K562 (cell line): ENCODE data around the gene MED17. TPM values are rescaled to one million over a fixed set of nuclear protein-coding genes. Genes with fewer than 3 reads are reported as not detected.
A peak's percentile ranks its signal among the peaks of the same experiment; 100 is the strongest.

Experiments used
- CEBPG ChIP-seq, 3 experiments: fragments of 200-800 bp in 1 of 3; sonication (Bioruptor generic) in 1 of 3; sonication (generic) in 1 of 3; formaldehyde crosslinking in 1 of 3; IDR thresholded peaks in 2 of 3; conservative IDR thresholded peaks in 1 of 3; 2 replicates each; pipeline versions ENCODE4 v1.6.1 to v1.8.0; 2016 to 2022; ENCODE audit warnings: missing compliant biosample characterization in 2 of 3, missing genetic modification characterization in 2 of 3, mild to moderate bottlenecking in 1 of 3, missing genetic modification reagents in 1 of 3
- CTCF ChIP-seq, 3 experiments: IDR thresholded peaks in 2 of 3; conservative IDR thresholded peaks in 1 of 3; 2 replicates each; pipeline ENCODE4 v1.5.1; 2011 to 2012; ENCODE audit warnings: low read length in 3 of 3, mild to moderate bottlenecking in 3 of 3, control low read depth in 2 of 3, improper control_type of control experiment in 1 of 3, inconsistent platforms in 1 of 3, low read depth in 1 of 3, mixed read lengths in 1 of 3, moderate library complexity in 1 of 3; ENCODE audit not compliant: insufficient read depth in 2 of 3
- E2F1 ChIP-seq: sonication (generic); formaldehyde crosslinking; IDR thresholded peaks from 2 replicates; pipeline ENCODE4 v1.8.1; 2023; ENCODE audit warnings: mild to moderate bottlenecking, missing genetic modification reagents, moderate library complexity
- ETV5 ChIP-seq: sonication (generic); formaldehyde crosslinking; IDR thresholded peaks from 2 replicates; pipeline ENCODE4 v1.4.0; 2020; ENCODE audit warnings: low read depth, mild to moderate bottlenecking, missing genetic modification reagents
- HCFC1 ChIP-seq: IDR thresholded peaks from 2 replicates; pipeline ENCODE4 v1.6.1; 2012; ENCODE audit warnings: low read depth, low read length, improper control_type of control experiment
- HDAC1 ChIP-seq, 2 experiments: fragments of 450-650 bp; IDR thresholded peaks; 2 replicates each; pipeline ENCODE4 v1.6.1; 2016 to 2017; ENCODE audit warnings: inconsistent platforms in 1 of 2, mild to moderate bottlenecking in 1 of 2, moderate library complexity in 1 of 2
- KAT7 ChIP-seq: sonication (generic); formaldehyde crosslinking; IDR thresholded peaks from 2 replicates; pipeline ENCODE4 v1.8.0; 2022; ENCODE audit warnings: missing genetic modification reagents, mild to moderate bottlenecking, borderline replicate concordance
- PRDM10 ChIP-seq: fragments of 450-650 bp; IDR thresholded peaks from 2 replicates; pipeline ENCODE4 v1.6.1; 2018; ENCODE audit not compliant: partially characterized antibody
- SMARCE1 ChIP-seq: fragments of 450-650 bp; IDR thresholded peaks from 2 replicates; pipeline ENCODE4 v1.7.1; 2016; ENCODE audit warnings: mild to moderate bottlenecking
- ZNF280B ChIP-seq: fragments of 250-450 bp; sonication (Bioruptor Pico); IDR thresholded peaks from 2 replicates; pipeline ENCODE4 v1.5.1; 2021; ENCODE audit warnings: mild to moderate bottlenecking
- ZNF395 ChIP-seq: fragments of 200-800 bp; sonication (Bioruptor generic); IDR thresholded peaks from 2 replicates; pipeline ENCODE4 v1.6.1; 2017; ENCODE audit warnings: missing genetic modification characterization, missing compliant biosample characterization
- ZNF445 ChIP-seq: fragments of 250-450 bp; sonication (Bioruptor Pico); IDR thresholded peaks from 2 replicates; pipeline ENCODE4 v1.4.0; 2020; ENCODE audit warnings: low read depth, mild to moderate bottlenecking, moderate library complexity
- ZNF639 ChIP-seq, 2 experiments: fragments of 200-800 bp in 1 of 2; sonication (Bioruptor generic) in 1 of 2; sonication (generic) in 1 of 2; formaldehyde crosslinking in 1 of 2; IDR thresholded peaks in 1 of 2; conservative IDR thresholded peaks in 1 of 2; 2 replicates each; pipeline versions ENCODE4 v1.5.0 to v1.6.1; 2016 to 2020; ENCODE audit warnings: missing compliant biosample characterization in 1 of 2, missing genetic modification characterization in 1 of 2, missing genetic modification reagents in 1 of 2
- ZSCAN29 ChIP-seq: fragments of 450-650 bp; IDR thresholded peaks from 2 replicates; pipeline ENCODE4 v1.6.1; 2017
- polyA plus RNA-seq, 8 experiments: library from polyadenylated mRNA; depleted of rRNA in 4 of 8; stranded (reverse) in 5 of 8; unstranded in 3 of 8; fragments of >200 nt; fragmentation: Nextera tagmentation in 2 of 8; fragmentation: Illumina TruSeq in 1 of 8; extraction: Ambion mirVana in 2 of 8; extraction: Trizol in 1 of 8; gene quantifications; 2 replicates each; pipeline versions ENCODE4 v1.2.1 to v1.2.3, GENCODE V29; 2011 to 2014; ENCODE audit warnings: inconsistent platforms in 1 of 8, missing spikeins in 1 of 8
- total RNA-seq, 7 experiments: library from RNA; depleted of rRNA in 6 of 7; stranded (reverse); fragments of >200 nt in 6 of 7; fragmentation: Illumina TruSeq in 2 of 7; extraction: Trizol in 2 of 7; gene quantifications; 2 replicates each; pipeline versions ENCODE4 v1.2.1 to v1.2.3, GENCODE V29; 2011 to 2021; ENCODE audit warnings: low replicate concordance in 1 of 7

MED17 gene
- total and polyA plus RNA-seq, 9 of the 15 experiments (the other 6 are each of a cell fraction or from before 2014, with no cell fraction given): 6.7 to 34.7 (median 26.8) TPM

DNA sequence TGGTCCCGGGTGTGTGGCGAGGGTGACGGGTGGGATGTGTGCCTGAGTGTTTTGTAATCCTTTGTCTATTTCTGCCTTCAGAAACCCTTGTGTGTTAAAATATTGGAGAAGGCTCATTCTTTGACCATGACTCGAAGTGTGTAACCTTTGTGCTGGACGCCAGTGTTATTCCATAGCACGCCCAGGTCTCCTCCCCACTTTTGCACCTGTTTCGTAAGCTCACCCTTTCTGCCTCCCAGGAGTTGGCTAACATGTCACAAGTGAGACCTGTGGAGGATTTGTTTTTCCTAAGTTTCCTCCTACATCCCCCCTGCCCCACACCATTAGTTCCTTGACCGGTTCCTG, 42.2 kb upstream of the MED17 start (continued):
- TF ChIP-seq PRDM10 (peak; percentile 84), SMARCE1 (0 out of 2 replicates have a peak, but pooled peaks have one; percentile 14), ZNF445 (CRISPR knock-in tag) (no peak), ETV5 (0 out of 2 replicates have a peak, but pooled peaks have one; percentile 45), CEBPG (CRISPR knock-in tag; IDR thresholded peaks at IDR 0.05) (0 out of 2 replicates have a peak, but pooled peaks have one; percentile 58), CEBPG (tag; conservative IDR thresholded peaks at IDR 0.05 in 1 of 2, IDR thresholded peaks at IDR 0.05 in 1 of 2) (peak; percentile 59 to 87), ZNF395 (CRISPR knock-in tag) (0 out of 2 replicates have a peak, but pooled peaks have one; percentile 1), ZNF280B (CRISPR knock-in tag) (no peak), KAT7 (CRISPR knock-in tag) (peak; percentile 77; the same call in 1 of the 2 replicates), HDAC1 (IDR thresholded peaks at IDR 0.05) (peak in 1 of 2 experiments; percentile 9; a peak in 1 of 4 replicates), CTCF (IDR thresholded peaks at IDR 0.05 in 2 of 3, conservative IDR thresholded peaks at IDR 0.05 in 1 of 3; ENCODE audit: insufficient read depth in 2 of 3, low read depth in 1 of 3, low read length in 3 of 3) (0 out of 6 replicates have a peak, but pooled peaks of 1 of the 3 experiments have one; percentile 2), HCFC1 (no peak), ZNF639 (CRISPR knock-in tag; conservative IDR thresholded peaks at IDR 0.05 in 1 of 2, IDR thresholded peaks at IDR 0.05 in 1 of 2) (no peak), E2F1 (CRISPR knock-in tag) (0 out of 2 replicates have a peak, but pooled peaks have one; percentile 9), ZSCAN29 (no peak)
